NCI-H2227 (cell line): ENCODE results near the gene KCND2.

Experiments
- DNase-seq: peaks from one replicate; lab custom pipeline; 2025; ENCODE audit not compliant: unreplicated experiment; lab: John Stamatoyannopoulos, UW

KCND2 gene

DNA sequence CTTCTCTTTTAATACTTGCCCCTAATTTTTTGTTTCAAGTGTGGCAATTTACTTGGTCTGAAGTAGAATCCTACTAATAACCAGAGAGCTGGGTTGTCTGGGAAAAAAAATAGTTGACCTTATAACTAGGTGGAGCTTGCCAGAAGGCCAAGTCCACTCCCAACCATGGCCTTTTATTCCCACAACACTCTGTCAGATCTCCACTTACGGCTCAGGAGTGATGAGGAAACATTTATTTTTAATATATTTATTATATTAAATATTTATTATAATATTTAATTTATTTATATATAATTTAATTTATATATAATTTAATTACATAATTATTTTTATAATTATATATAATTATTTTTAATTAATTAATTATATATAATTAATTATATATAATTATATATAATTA is 526.2 kb downstream of the KCND2 start:
- no peak for DNase-seq
